ENCODE measurements around the gene BPI.
"Not testable (repeated sequence)": the region's sequence is repeated elsewhere in the genome, so short reads cannot be mapped to it uniquely, and the experiment has no call there.

Gene BPI

GRCh38 chr20:38278763-38279162 lies 25.2 kb upstream of the BPI start:
- no peak for DNase-seq

DNA sequence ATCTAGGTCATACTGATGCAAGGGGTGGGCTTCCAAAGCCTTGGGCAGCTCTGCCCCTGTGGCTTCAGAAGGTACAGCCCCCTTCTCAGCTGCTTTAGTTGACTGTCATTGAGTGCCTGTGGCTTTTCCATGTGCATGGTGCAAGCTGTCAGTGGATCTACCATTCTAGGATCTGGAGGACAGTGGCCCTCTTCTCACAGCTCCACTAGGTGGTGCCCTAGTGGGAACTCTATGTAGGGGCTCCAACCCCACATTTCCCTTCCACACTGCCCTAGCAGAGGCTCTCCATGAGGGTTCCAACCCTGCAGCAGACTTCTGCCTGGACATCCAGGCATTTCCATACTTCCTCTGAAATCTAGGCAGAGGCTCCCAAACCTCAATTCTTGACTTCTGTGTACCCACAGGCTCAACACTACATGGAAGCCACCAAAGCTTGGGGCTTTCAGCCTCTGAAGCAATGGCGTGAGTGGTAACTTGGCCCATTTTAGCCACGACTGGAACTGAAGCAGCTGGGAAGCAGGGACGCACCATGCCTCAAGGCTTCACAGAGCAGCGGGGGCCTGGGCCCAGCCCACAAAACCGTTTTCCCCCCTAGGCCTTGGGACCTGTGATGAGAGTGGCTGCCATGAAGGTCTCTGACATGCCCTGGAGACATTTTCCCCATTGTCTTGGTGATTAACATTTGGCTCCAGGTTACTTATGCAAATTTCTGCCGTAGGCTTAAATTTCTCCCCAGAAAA lies 22.6 kb upstream of the BPI start:
- DNase-seq = not testable (repeated sequence)

- no peak for DNase-seq
These were observed 20.7 kb upstream of the BPI start for GRCh38 chr20:38283236-38283635.

DNA sequence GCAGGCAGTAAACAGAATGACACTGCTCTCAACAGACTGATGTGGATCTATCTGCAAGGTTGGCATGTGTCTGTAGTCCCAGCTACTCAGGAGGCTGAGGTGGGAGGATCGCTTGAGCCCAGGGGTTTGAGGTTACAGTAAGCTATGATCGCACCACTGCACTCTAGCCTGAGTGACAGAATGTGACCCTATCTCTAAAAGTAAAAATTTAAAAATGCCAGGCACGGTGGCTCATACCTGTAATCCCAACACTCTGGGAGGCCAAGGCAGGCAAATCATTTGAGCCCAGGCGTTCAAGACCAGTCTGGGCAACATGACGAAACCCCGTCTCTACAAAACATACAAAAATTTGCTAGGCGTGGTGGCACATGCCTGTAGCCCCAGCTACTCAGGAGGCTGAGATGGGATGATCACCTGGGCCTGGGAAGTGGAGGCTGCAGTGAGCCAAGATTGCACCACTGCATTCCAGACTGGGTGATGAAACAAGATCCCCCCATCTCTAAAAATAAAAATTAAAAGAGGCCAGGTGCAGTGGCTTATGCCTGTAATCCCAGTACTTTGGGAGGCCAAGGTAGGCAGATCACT lies 19.8 kb upstream of the BPI start:
- not testable (repeated sequence) for DNase-seq

- DNase-seq = no peak
These were observed 19.0 kb upstream of the BPI start for GRCh38 chr20:38284893-38285444.

DNA sequence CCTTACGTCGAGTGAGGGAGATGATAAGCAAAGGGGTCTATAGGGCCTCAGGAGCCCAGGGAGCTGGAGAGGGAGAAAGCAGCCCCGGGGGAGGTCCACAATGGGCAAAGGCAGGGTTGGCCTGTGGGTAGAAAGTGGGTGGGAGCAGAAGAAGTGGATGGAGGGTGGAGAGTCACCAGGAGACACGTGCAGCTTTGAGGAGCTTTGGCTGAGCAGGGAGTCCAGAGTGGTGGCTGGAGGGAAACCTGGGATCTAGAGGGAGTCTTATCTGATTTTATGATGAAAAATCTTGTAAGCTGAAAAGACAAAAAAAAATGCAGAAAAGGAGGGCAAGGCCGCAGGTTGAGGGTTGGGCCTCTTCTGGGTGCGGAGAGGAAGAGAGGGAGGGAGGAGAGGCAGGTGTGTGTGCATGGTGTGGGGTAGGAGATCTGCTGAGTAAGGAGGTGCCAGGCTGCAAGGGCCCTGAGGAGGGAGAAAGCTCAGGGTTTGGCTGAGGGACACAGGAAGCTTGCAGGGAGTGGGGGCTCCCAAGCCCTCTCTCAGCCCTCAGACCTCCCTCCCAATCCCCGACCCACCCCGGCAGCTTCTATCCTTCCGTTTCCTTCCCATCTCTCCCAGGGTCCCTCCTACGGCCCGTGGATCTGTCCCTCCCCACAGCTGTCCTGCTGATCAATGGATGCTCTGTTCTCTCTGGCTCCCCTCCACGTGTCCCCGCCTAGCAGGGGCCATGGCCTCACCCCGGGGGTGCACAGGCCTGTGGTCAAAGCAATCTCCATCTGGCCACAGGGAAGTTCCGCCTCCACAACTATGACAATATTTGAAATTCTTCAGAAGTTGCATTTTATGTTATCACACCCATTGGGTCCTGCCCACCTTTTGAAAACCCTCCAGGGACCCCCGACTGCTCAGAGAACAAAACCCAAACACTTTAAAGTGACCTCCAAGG lies 17.1 kb upstream of the BPI start:
- DNase-seq = no peak

- DNase-seq = no peak
These were observed 12.8 kb upstream of the BPI start for GRCh38 chr20:38290829-38291814.

GRCh38 chr20:38291966-38292365 lies 12.0 kb upstream of the BPI start:
- DNase-seq = no peak

DNA sequence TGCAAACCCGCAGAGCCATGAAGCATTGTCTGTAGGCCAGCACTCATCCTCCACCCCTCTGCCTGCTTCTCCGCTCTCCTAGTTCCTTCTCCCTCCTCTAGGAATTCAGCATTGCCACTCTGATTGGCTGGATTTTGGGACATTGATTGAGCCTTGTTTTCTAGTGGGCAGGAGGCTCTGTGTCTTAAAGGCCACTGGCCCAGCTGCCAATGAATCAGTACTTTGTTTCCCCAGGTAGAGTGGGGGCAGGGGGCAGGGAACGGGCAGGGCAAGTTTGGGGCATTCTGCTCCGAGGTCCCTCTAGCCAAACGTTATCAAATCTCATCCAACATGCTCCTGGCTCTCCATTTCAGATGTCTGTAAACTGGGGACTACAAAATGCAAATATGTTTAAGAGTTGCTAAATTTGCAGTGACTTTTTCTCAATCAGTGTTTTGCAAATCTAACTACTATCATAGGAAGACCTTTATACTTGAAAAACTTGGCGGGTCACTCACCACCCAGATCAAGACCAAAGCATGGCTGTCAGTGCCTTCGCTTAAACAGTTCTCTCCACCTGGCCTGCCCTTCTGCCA lies 10.4 kb upstream of the BPI start:
- DNase-seq = no peak

DNA sequence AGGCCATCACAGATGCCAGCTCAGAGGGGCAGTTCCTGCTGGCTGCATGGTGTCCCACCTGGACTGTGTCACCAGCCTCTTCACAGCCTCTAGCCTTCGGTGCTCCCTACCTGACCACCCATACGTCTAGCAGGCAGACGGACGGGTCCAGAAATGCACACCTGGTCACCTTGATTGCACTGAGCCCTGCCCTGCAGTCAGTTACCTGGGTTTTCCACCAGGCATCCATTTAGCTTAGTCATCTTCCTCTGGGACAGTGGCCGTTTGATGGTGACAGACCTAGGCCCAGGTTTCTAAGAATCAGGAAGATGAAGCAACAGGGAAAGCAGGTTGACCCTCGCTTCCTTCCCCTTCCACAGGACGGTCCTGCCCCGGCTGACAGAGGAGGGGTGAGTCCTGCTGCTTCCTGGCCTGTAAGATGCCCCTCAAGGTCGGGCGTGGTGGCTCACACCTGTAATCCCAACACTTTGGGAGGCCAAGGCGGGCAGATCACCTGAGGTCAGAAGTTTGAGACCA lies 9.8 kb upstream of the BPI start:
- no peak for DNase-seq

- no peak for DNase-seq
These were observed 8.1 kb upstream of the BPI start for GRCh38 chr20:38295811-38296210.

DNA sequence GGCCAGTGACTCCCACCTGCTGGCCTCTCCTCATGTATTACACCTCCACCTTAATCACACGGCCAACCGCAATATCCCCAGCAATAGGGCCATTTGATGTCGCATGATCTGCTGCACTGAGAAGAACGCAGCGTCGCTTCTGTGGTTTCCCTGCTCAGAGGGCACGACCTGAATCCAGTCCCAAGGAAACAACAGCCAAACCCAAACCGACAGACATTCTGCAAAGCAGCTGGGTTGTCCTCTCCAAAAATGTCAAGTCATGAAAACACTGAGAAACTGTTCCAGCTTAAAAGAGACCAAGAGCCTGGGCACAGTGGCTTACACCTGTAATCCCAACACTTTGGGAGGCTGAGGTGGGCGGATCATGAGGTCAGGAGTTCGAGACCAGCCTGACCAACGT lies 7.5 kb upstream of the BPI start:
- DNase-seq = no peak

DNA sequence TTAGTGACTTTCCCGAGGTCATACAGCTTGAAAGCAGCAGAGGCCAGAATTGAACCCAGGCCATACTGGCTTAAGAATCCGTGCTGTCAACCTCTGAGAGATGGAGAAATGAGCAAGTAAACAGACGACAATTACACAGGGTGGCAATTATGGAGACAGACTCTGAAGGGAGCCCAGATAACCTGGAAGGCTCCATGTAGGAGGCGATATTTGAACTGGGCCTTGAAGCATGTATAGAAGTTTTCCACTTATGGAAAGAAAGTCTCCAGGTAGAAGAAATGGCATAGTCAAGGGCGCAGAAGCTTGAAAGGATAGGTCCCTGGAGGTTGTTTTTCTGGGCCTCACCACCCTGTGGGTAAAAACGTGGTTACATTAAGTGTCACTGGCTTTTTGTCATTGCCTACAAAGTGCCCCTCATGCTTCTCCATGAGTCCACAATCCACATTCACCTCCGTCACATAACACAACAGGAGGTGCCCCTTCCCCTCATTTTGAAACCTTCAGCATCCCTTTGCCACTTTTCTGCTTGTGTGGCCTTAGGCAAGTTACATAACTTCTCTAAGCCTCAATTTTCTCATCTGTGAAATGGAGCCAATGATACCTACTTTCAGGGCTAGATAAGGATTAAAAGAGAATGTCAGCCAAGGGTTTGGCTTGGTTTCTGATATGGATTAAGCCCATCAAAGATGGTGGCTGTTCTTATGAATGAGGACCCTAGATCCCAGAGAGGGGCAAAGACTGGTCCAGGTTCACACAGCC lies 5.9 kb upstream of the BPI start:
- DNase-seq = no peak

DNA sequence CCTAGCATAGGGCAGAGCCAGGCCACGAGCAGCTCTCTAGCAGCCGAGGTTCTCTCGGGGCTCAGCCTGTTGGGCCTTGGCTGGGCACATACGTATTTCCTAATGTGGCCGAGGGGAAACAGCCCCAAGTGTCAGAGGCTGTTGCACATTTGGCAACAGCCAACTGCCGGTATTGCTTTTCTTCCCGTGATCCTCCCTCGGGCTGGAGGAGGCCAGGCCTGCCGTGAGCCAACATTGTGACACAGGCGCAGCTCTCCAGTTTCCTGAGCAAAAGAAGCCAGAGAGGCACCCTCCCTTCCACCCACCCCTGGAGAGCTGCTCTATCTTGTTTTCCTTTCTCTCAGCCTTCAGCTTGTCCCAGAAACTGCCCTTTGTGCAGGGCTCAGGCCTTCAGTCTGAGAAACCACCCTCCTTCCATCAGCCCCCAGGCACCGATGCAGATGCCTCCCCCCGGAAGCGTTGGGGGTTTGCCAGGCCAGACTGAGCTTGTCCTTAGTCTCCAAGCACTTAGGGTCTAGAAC lies 5.1 kb upstream of the BPI start:
- DNase-seq = no peak

DNA sequence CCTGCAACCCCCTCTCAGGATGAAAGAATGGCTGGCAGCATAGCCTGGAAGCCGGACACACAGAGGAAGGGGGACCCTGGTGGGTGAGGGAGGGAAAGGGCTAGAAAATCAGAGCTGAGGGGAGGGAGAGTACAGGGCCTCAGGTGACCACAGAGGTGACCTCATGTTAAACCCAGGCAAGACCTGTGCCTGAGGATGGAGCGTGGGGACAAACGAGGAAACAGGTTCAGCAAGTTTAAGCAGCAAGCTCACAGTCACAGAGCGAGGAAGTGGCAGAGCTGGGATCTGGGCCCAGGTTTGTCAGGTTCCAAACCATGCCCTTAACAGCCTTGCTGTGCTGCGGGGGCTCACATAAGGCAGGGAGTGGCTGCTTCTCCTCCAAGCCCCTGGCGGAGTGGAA lies 4.0 kb upstream of the BPI start:
- no peak for DNase-seq

- DNase-seq = no peak
These were observed 3.5 kb upstream of the BPI start for GRCh38 chr20:38300438-38300837.

DNA sequence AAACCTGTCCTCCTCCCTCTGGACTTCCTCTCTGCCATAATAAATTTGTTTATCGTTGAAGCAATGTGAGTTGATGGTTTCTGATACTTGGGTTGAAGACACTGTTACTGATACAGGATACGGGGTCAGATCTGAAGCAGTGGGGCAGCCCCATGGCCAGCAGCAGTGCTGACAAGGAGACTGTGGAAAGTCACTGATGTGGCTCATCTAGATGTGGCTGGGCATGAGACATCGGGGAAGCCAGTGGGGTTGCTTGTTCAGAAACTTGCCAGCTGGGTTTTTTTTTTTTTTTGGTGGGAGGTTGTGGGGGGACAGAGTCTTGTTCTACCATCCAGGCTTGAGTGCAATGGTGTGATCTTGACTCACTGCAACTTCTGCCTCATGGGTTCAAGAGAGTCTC lies 2.6 kb upstream of the BPI start:
- no peak for DNase-seq

GRCh38 chr20:38302786-38303185 lies 1.2 kb upstream of the BPI start:
- DNase-seq = no peak

- DNase-seq = no peak
These were observed 990 bp downstream of the BPI start for GRCh38 chr20:38304845-38305447.

GRCh38 chr20:38305541-38305940 lies 1.6 kb downstream of the BPI start:
- no peak for DNase-seq

Data from cortex of kidney (tissue), 1 donor.